ENCODE measurements around the gene C9orf57. TPM values are rescaled to one million over a fixed set of nuclear protein-coding genes. Genes with fewer than 3 reads are reported as not detected.
"Not testable (repeated sequence)": the region's sequence is repeated elsewhere in the genome, so short reads cannot be mapped to it uniquely, and the experiment has no call there.

The C9orf57 gene
- total RNA-seq, 1 donor from 2014 or later, result not detected

- DNase-seq (ENCODE audit: low read depth), result no peak
- Histone ChIP-seq H2AFZ (ENCODE audit: low read depth, low read length) (no peak overlapping the region), H3K4me1 (ENCODE audit: insufficient read depth, low read length) (no peaks in the 10 kb centered on the region), H3K27me3 (ENCODE audit: insufficient read depth, low read length) (no peaks in the 10 kb centered on the region), H4K20me1 (ENCODE audit: insufficient read depth, low read length) (no peaks in the 10 kb centered on the region), H3K27ac (ENCODE audit: low read depth, low read length) (no peak overlapping the region), H3K36me3 (ENCODE audit: insufficient read depth, low read length) (no peaks in the 10 kb centered on the region), H3K9ac (ENCODE audit: low read length) (no peak overlapping the region), H3K4me2 (ENCODE audit: low read length) (no peak overlapping the region), H3K4me3 (ENCODE audit: insufficient read depth, low read depth, low read length) (no peak overlapping the region), H3K9me3 (ENCODE audit: insufficient read depth, low read depth, low read length) (no peaks in the 10 kb centered on the region), H3K79me2 (ENCODE audit: insufficient read depth, low read length) (no peaks in the 10 kb centered on the region)
- H3K9me3 Mint-ChIP-seq (ENCODE audit: unreplicated experiment), result no peaks in the 10 kb centered on the region
- peaks cover 3% of the 10 kb centered on the region for H3K27me3 Mint-ChIP-seq (ENCODE audit: low read depth, unreplicated experiment)
- H3K36me3 Mint-ChIP-seq (ENCODE audit: low read depth, unreplicated experiment), result no peaks in the 10 kb centered on the region
- H3K4me1 Mint-ChIP-seq (ENCODE audit: low read depth, unreplicated experiment), result peaks cover 5% of the 10 kb centered on the region
- TF ChIP-seq EZH2 (IDR thresholded peaks at IDR 0.05; ENCODE audit: insufficient read depth, low read length) (no peak), CTCF (IDR thresholded peaks at IDR 0.05; ENCODE audit: insufficient read depth, low read depth, low read length) (no peak)
- no peak overlapping the region for H3K27ac Mint-ChIP-seq (ENCODE audit: unreplicated experiment)
- FAIRE-seq, result no peak
- H3K4me3 Mint-ChIP-seq (ENCODE audit: unreplicated experiment), result no peak overlapping the region
These were observed 47.1 kb downstream of the C9orf57 start for GRCh38 chr9:72013292-72013760.

- H3K9me3 ChIP-seq (ENCODE audit: insufficient read depth, low read depth, low read length), result no peaks in the 10 kb centered on the region
- H3K27ac ChIP-seq (ENCODE audit: low read depth, low read length), result no peak overlapping the region
- TF ChIP-seq EZH2 (IDR thresholded peaks at IDR 0.05; ENCODE audit: insufficient read depth, low read length) (no peak), CTCF (IDR thresholded peaks at IDR 0.05; ENCODE audit: insufficient read depth, low read depth, low read length) (no peak)
- H3K4me1 ChIP-seq (ENCODE audit: insufficient read depth, low read length), result no peaks in the 10 kb centered on the region
- no peak overlapping the region for H3K4me2 ChIP-seq (ENCODE audit: low read length)
- Mint-ChIP-seq H3K4me3 (ENCODE audit: unreplicated experiment) (no peak overlapping the region), H3K4me1 (ENCODE audit: low read depth, unreplicated experiment) (peaks cover 5% of the 10 kb centered on the region), H3K9me3 (ENCODE audit: unreplicated experiment) (no peaks in the 10 kb centered on the region), H3K27me3 (ENCODE audit: low read depth, unreplicated experiment) (peaks cover 3% of the 10 kb centered on the region), H3K27ac (ENCODE audit: unreplicated experiment) (no peak overlapping the region), H3K36me3 (ENCODE audit: low read depth, unreplicated experiment) (no peaks in the 10 kb centered on the region)
- no peaks in the 10 kb centered on the region for H3K79me2 ChIP-seq (ENCODE audit: insufficient read depth, low read length)
- DNase-seq (ENCODE audit: low read depth) (no peak), FAIRE-seq (no peak)
- no peaks in the 10 kb centered on the region for H4K20me1 ChIP-seq (ENCODE audit: insufficient read depth, low read length)
- H3K36me3 ChIP-seq (ENCODE audit: insufficient read depth, low read length), result no peaks in the 10 kb centered on the region
- no peak overlapping the region for H3K4me3 ChIP-seq (ENCODE audit: insufficient read depth, low read depth, low read length)
- H3K9ac ChIP-seq (ENCODE audit: low read length), result no peak overlapping the region
- H2AFZ ChIP-seq (ENCODE audit: low read depth, low read length), result no peak overlapping the region
- H3K27me3 ChIP-seq (ENCODE audit: insufficient read depth, low read length), result no peaks in the 10 kb centered on the region
These were observed 47.8 kb downstream of the C9orf57 start for GRCh38 chr9:72012646-72013045.

GRCh38 chr9:72007726-72008125 lies 52.7 kb downstream of the C9orf57 start:
- not testable (repeated sequence) for H3K4me2 ChIP-seq (ENCODE audit: low read length); H3K9me3 Mint-ChIP-seq (ENCODE audit: unreplicated experiment); H3K27ac ChIP-seq (ENCODE audit: low read depth, low read length); H3K36me3 ChIP-seq (ENCODE audit: insufficient read depth, low read length); H3K4me3 Mint-ChIP-seq (ENCODE audit: unreplicated experiment); H3K4me3 ChIP-seq (ENCODE audit: insufficient read depth, low read depth, low read length); H3K4me1 ChIP-seq (ENCODE audit: insufficient read depth, low read length); H3K9ac ChIP-seq (ENCODE audit: low read length); H3K36me3 Mint-ChIP-seq (ENCODE audit: low read depth, unreplicated experiment); H2AFZ ChIP-seq (ENCODE audit: low read depth, low read length); H3K79me2 ChIP-seq (ENCODE audit: insufficient read depth, low read length); H3K27me3 ChIP-seq (ENCODE audit: insufficient read depth, low read length); H3K9me3 ChIP-seq (ENCODE audit: insufficient read depth, low read depth, low read length); H4K20me1 ChIP-seq (ENCODE audit: insufficient read depth, low read length); H3K27ac Mint-ChIP-seq (ENCODE audit: unreplicated experiment); H3K4me1 Mint-ChIP-seq (ENCODE audit: low read depth, unreplicated experiment); FAIRE-seq; DNase-seq (ENCODE audit: low read depth); H3K27me3 Mint-ChIP-seq (ENCODE audit: low read depth, unreplicated experiment)

Data from astrocyte (in vitro differentiated cells and primary cell).